ENCODE results near the gene S100G.

- TF ChIP-seq EZH2 (IDR thresholded peaks at IDR 0.05; ENCODE audit: low read length, unreplicated experiment), result no peak
- TF ChIP-seq, protein P1, sequence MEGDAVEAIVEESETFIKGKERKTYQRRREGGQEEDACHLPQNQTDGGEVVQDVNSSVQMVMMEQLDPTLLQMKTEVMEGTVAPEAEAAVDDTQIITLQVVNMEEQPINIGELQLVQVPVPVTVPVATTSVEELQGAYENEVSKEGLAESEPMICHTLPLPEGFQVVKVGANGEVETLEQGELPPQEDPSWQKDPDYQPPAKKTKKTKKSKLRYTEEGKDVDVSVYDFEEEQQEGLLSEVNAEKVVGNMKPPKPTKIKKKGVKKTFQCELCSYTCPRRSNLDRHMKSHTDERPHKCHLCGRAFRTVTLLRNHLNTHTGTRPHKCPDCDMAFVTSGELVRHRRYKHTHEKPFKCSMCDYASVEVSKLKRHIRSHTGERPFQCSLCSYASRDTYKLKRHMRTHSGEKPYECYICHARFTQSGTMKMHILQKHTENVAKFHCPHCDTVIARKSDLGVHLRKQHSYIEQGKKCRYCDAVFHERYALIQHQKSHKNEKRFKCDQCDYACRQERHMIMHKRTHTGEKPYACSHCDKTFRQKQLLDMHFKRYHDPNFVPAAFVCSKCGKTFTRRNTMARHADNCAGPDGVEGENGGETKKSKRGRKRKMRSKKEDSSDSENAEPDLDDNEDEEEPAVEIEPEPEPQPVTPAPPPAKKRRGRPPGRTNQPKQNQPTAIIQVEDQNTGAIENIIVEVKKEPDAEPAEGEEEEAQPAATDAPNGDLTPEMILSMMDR (conservative IDR thresholded peaks at IDR 0.05; ENCODE audit: low read depth, low read length), result no peak
- TF ChIP-seq EZH2phosphoT487 (IDR thresholded peaks at IDR 0.05; ENCODE audit: borderline replicate concordance, low read length), result no peak
Measured at GRCh38 chrX:16699389-16699788, 49.4 kb downstream of the S100G start.
